Measurements from ENCODE around the gene WDR12.

DNA sequence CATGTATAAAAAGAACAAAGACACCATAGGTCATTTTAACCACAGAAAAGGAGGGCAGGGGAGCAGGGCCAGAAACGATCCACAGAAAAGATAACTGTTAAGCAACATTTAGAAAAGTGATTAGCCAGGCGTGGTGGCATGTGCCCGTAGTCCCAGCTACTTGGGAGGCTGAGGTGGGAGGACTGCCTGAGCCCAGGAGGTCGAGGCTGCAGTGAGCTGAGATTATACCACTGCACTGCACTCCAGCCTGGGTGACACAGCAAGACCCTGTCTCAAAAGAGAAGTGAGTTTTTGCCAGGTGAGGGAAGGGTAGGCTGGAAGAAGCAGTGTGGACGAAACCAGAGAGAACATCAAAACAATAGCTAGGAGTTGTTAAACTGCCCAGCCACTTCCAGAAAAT lies 3.3 kb downstream of the WDR12 start:
- TF ChIP-seq POLR2A (IDR thresholded peaks at IDR 0.05; ENCODE audit: low read depth, low read length) (no peak), POLR2AphosphoS5 (IDR thresholded peaks at IDR 0.05; ENCODE audit: low read depth, low read length) (no peak), TAF1 (IDR thresholded peaks at IDR 0.05; ENCODE audit: low read depth, low read length) (no peak), POU2F2 (IDR thresholded peaks at IDR 0.05; ENCODE audit: low read depth, low read length) (no peak), PAX5 (IDR thresholded peaks at IDR 0.05; ENCODE audit: insufficient read depth, low read length, severe bottlenecking) (no peak)
